ENCODE results near the gene PRR15L. TPM values are rescaled to one million over a fixed set of nuclear protein-coding genes. Genes with fewer than 3 reads are reported as not detected.
A peak's percentile ranks its signal among the peaks of the same experiment; 100 is the strongest.

Gene PRR15L
- total and polyA plus RNA-seq, 2 of the 8 experiments (the other 6 are each of a cell fraction or from before 2014, with no cell fraction given) = 0.26 to 1.1 TPM

- ChIA-PET CTCF (ENCODE audit: partially characterized antibody) (interaction anchor here (2.2 to 28.0 kb wide), 5 partner anchors 15 to 96 kb away, joined by 7 to 1010 read pairs (median 246); partner anchors contain the start of genes CDK5RAP3, PRR15L, SCRN2 and SP6), POLR2A (ENCODE audit: partially characterized antibody) (interaction anchor here (1.0 to 2.7 kb wide), 7 partner anchors 10 to 165 kb away, joined by 3 to 8 read pairs (median 3); partner anchors contain the start of genes SNX11 and SP2)
- no peak overlapping the region for H3K56ac ChIP-seq (replicated peaks; ENCODE audit: insufficient read length, low read depth, low read length)
- H3K23me2 ChIP-seq (ENCODE audit: low read depth, low read length) = no peaks in the 10 kb centered on the region; the same call in 1 of the 2 replicates
- H3K18ac ChIP-seq (ENCODE audit: extremely low read depth, low read length) = no peak overlapping the region
- no peak overlapping the region for H3K23ac ChIP-seq (ENCODE audit: insufficient read length)
- H2BK15ac ChIP-seq (ENCODE audit: low read length) = no peak overlapping the region
- H4K91ac ChIP-seq (replicated peaks; ENCODE audit: insufficient read length, low read length) = no peak overlapping the region
- no peaks in the 10 kb centered on the region; a peak in 1 of 8 replicates for H3K36me3 ChIP-seq (ENCODE audit: control insufficient read depth in 2 of 4, insufficient read depth in 4 of 4, low read length in 3 of 4)
- H2BK120ac ChIP-seq (replicated peaks; ENCODE audit: low read depth, low read length) = no peak overlapping the region
- no peak for FAIRE-seq
- H3K9me3 ChIP-seq (ENCODE audit: insufficient read depth in 2 of 2, low read depth in 1 of 2, low read length in 1 of 2) = no peaks in the 10 kb centered on the region
- H3K4me1 ChIP-seq (replicated peaks in 1 of 4; ENCODE audit: control insufficient read depth in 3 of 4, insufficient read depth in 4 of 4, low read length in 3 of 4) = peaks cover 0 to 1% (median 0%) of the 10 kb centered on the region in 4 experiments; a peak in 1 of 7 replicates
- H2BK5ac ChIP-seq (ENCODE audit: low read depth, low read length) = no peak overlapping the region
- H3K9ac ChIP-seq (replicated peaks in 1 of 4; ENCODE audit: extremely low read depth in 1 of 4, low read depth in 3 of 4, low read length in 3 of 4) = no peak overlapping the region
- no peaks in the 10 kb centered on the region for H4K20me1 ChIP-seq (replicated peaks in 1 of 2; ENCODE audit: control insufficient read depth in 1 of 2, insufficient read depth in 2 of 2, low read length in 2 of 2)
- peaks cover 0 to 12% (median 7%) of the 10 kb centered on the region in 4 experiments; a peak in 5 of 7 replicates for H3K27me3 ChIP-seq (replicated peaks in 1 of 4; ENCODE audit: control insufficient read depth in 3 of 4, extremely low read depth in 1 of 4, insufficient read depth in 3 of 4, low read length in 3 of 4)
- H2BK20ac ChIP-seq (ENCODE audit: low read length) = no peak overlapping the region
- no peak overlapping the region for H2BK12ac ChIP-seq (ENCODE audit: low read depth, low read length)
- peak overlapping the region in 1 of 4 experiments; percentile 58; a peak in 1 of 8 replicates for H3K4me3 ChIP-seq (ENCODE audit: extremely low read depth in 1 of 4, insufficient read depth in 2 of 4, low read depth in 3 of 4, low read length in 4 of 4)
- no peak for DNase-seq (ENCODE audit: low read depth in 1 of 2, low spot score in 2 of 2)
- no peak overlapping the region for H4K8ac ChIP-seq (ENCODE audit: extremely low read depth, insufficient read depth, low read length)
- H3K4ac ChIP-seq (replicated peaks; ENCODE audit: insufficient read length, low read depth, low read length) = no peak overlapping the region
- H3K4me2 ChIP-seq (ENCODE audit: insufficient read depth in 1 of 2, low read depth in 2 of 2, low read length in 2 of 2) = peak overlapping the region; percentile 68 to 74; a peak in 3 of 4 replicates
- H4K5ac ChIP-seq (ENCODE audit: insufficient read length, low read depth, low read length) = no peak overlapping the region
- 84% methylated on average over 5 of the region's 6 CpGs; no CpG with 5 or more reads in 1 of the 2 experiments for whole genome bisulfite sequencing, 2 experiments (ENCODE audit: extremely low coverage in 1 of 2, insufficient coverage in 1 of 2, insufficient read length in 1 of 2, insufficient replicate concordance in 2 of 2, low coverage in 1 of 2, low lambda C conversion rate in 2 of 2, missing lambda C conversion rate in 1 of 2)
- H2AK5ac ChIP-seq (ENCODE audit: low read depth, low read length) = no peak overlapping the region
- H3K79me2 ChIP-seq (ENCODE audit: control insufficient read depth in 1 of 2, insufficient read depth in 2 of 2, low read length in 2 of 2) = no peaks in the 10 kb centered on the region
- H3K27ac ChIP-seq (ENCODE audit: low read depth, low read length) = no peak overlapping the region
- H2AFZ ChIP-seq (ENCODE audit: low read length) = no peak overlapping the region
- no peak overlapping the region for H3K14ac ChIP-seq (ENCODE audit: insufficient read length)
- no peaks in the 10 kb centered on the region for H3K79me1 ChIP-seq (ENCODE audit: low read depth, low read length)
- no peak for TF ChIP-seq POLR2A (IDR thresholded peaks at IDR 0.05; ENCODE audit: control extremely low read depth in 1 of 2, low read depth in 2 of 2, low read length in 2 of 2)
- TF ChIP-seq JUND (IDR thresholded peaks at IDR 0.05; ENCODE audit: low read length) = no peak
- no peak for TF ChIP-seq SIRT6 (IDR thresholded peaks at IDR 0.05; ENCODE audit: low read length)
- TF ChIP-seq EZH2 (IDR thresholded peaks at IDR 0.05; ENCODE audit: low read depth, low read length, severe bottlenecking) = no peak
- no peak for TF ChIP-seq KDM1A (IDR thresholded peaks at IDR 0.05; ENCODE audit: borderline replicate concordance, low read length)
These were observed 15.1 kb downstream of the PRR15L start for GRCh38 chr17:47942568-47942967.

All from H1 (cell line).